ENCODE results near the gene BLMH.

BLMH gene

DNA sequence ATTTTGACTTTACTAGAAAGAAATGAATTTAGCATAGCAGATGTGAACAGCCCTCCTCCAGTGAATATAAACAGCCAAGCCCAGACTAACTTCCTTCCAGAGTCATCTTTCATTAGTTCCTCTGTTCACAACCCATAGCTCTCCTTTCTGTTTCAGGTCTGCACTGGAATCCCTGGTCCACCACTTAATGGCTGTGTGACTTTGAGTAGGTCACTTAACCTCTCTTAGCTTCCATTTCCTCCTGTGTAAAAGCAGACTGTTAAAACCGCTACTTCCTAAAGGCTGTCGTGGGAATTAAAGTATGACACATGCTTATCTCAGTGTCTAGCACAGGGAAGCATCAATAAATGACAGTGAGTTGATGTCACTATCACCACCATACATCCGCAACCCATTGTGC, 63.7 kb downstream of the BLMH start:
- no peaks in the 10 kb centered on the region for H3K9me3 ChIP-seq (ENCODE audit: insufficient read depth, low read depth, low read length)
- H3K4me3 ChIP-seq (ENCODE audit: low read length, poor library complexity, severe bottlenecking) = no peak overlapping the region
- H3K79me2 ChIP-seq (ENCODE audit: insufficient read depth, low read length) = no peaks in the 10 kb centered on the region
- H3K4me1 ChIP-seq (ENCODE audit: insufficient read depth, low read length, poor library complexity, severe bottlenecking) = no peaks in the 10 kb centered on the region
- no peak overlapping the region for H3K4me2 ChIP-seq (ENCODE audit: low read depth, low read length, poor library complexity, severe bottlenecking)
- TF ChIP-seq EZH2phosphoT487 (IDR thresholded peaks at IDR 0.05; ENCODE audit: borderline replicate concordance) = no peak
- TF ChIP-seq, protein P1, sequence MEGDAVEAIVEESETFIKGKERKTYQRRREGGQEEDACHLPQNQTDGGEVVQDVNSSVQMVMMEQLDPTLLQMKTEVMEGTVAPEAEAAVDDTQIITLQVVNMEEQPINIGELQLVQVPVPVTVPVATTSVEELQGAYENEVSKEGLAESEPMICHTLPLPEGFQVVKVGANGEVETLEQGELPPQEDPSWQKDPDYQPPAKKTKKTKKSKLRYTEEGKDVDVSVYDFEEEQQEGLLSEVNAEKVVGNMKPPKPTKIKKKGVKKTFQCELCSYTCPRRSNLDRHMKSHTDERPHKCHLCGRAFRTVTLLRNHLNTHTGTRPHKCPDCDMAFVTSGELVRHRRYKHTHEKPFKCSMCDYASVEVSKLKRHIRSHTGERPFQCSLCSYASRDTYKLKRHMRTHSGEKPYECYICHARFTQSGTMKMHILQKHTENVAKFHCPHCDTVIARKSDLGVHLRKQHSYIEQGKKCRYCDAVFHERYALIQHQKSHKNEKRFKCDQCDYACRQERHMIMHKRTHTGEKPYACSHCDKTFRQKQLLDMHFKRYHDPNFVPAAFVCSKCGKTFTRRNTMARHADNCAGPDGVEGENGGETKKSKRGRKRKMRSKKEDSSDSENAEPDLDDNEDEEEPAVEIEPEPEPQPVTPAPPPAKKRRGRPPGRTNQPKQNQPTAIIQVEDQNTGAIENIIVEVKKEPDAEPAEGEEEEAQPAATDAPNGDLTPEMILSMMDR (conservative IDR thresholded peaks at IDR 0.05; ENCODE audit: low read length) = no peak
- H3K9ac ChIP-seq (ENCODE audit: low read depth, low read length, poor library complexity, severe bottlenecking) = no peak overlapping the region
- no peaks in the 10 kb centered on the region for H3F3A ChIP-seq (ENCODE audit: low read depth)
- H3K36me3 ChIP-seq (ENCODE audit: insufficient read depth, low read length) = no peaks in the 10 kb centered on the region
- no peaks in the 10 kb centered on the region for H3K27me3 ChIP-seq (ENCODE audit: insufficient read depth, low read length, poor library complexity, severe bottlenecking)
- H3K9me2 ChIP-seq (replicated peaks; ENCODE audit: low read depth, low read length) = no peaks in the 10 kb centered on the region
- H4K20me1 ChIP-seq (ENCODE audit: insufficient read depth, low read length, poor library complexity, severe bottlenecking) = no peaks in the 10 kb centered on the region
- no peak overlapping the region for H2AFZ ChIP-seq (ENCODE audit: low read length)

DNA sequence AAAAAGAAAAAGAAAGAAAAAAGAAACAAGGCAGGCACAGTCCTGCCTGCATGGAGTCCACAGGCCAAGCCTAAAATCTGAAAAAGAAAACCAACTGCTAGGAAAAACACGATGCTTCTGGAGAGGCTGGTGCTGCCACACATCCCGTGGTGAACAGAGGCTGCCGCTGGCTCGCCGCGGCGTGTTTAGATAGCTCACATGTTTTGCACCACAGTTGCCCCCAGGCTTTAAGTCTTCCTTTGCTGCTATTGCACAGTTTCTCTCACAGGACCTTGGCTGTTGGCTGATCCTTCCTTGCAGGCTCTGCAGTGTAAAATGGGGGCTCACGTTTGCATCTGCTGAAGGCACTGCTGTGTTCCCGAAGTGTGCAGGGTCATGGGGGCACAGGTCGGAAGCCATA, 64.9 kb downstream of the BLMH start:
- Histone ChIP-seq H3K27me3 (ENCODE audit: insufficient read depth, low read length, poor library complexity, severe bottlenecking) (no peaks in the 10 kb centered on the region), H3F3A (ENCODE audit: low read depth) (no peaks in the 10 kb centered on the region), H3K9me2 (replicated peaks; ENCODE audit: low read depth, low read length) (no peaks in the 10 kb centered on the region), H3K9me3 (ENCODE audit: insufficient read depth, low read depth, low read length) (no peaks in the 10 kb centered on the region), H3K79me2 (ENCODE audit: insufficient read depth, low read length) (no peaks in the 10 kb centered on the region), H3K4me3 (ENCODE audit: low read length, poor library complexity, severe bottlenecking) (no peak overlapping the region), H3K36me3 (ENCODE audit: insufficient read depth, low read length) (no peaks in the 10 kb centered on the region), H3K4me2 (ENCODE audit: low read depth, low read length, poor library complexity, severe bottlenecking) (no peak overlapping the region), H2AFZ (ENCODE audit: low read length) (no peak overlapping the region), H3K4me1 (ENCODE audit: insufficient read depth, low read length, poor library complexity, severe bottlenecking) (no peaks in the 10 kb centered on the region), H3K9ac (ENCODE audit: low read depth, low read length, poor library complexity, severe bottlenecking) (no peak overlapping the region), H4K20me1 (ENCODE audit: insufficient read depth, low read length, poor library complexity, severe bottlenecking) (no peaks in the 10 kb centered on the region)
- TF ChIP-seq, protein P1 (conservative IDR thresholded peaks at IDR 0.05; ENCODE audit: low read length) = no peak
- TF ChIP-seq EZH2phosphoT487 (IDR thresholded peaks at IDR 0.05; ENCODE audit: borderline replicate concordance) = no peak

DNA sequence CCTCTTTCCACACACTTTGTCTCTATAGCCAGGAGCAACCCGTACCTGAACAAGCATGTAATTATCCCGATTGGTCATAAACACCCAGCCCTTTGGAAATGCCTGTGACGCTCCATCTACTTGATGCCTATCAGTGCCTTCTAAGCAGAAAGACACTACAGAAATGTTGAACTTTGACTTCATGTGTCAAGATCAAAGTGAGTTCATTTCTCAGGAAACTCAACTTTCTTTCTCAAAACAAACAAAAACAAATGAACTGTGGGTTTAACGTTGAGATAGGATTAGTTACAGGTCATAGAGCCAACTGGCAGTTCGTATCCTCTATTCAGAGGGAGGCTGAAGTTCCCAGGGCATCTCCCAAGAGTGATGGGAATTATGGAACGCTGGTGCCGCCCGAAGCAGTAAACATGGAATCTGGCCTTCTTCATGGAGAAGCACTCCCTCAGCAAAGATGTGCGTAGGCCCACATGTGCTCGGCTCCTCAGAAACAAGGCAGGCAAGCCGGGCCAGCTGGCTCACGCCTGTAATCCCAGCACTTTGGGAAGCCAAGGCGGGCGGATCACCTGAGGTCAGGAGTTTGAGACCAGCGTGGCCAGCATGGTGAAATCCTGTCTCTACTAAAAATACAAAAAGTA, 65.7 kb downstream of the BLMH start:
- H3K4me1 ChIP-seq (ENCODE audit: insufficient read depth, low read length, poor library complexity, severe bottlenecking) = no peaks in the 10 kb centered on the region
- no peaks in the 10 kb centered on the region for H3K9me2 ChIP-seq (replicated peaks; ENCODE audit: low read depth, low read length)
- H3K9ac ChIP-seq (ENCODE audit: low read depth, low read length, poor library complexity, severe bottlenecking) = no peak overlapping the region
- no peak overlapping the region for H2AFZ ChIP-seq (ENCODE audit: low read length)
- H3K27me3 ChIP-seq (ENCODE audit: insufficient read depth, low read length, poor library complexity, severe bottlenecking) = no peaks in the 10 kb centered on the region
- no peaks in the 10 kb centered on the region for H3K79me2 ChIP-seq (ENCODE audit: insufficient read depth, low read length)
- H3F3A ChIP-seq (ENCODE audit: low read depth) = no peaks in the 10 kb centered on the region
- no peaks in the 10 kb centered on the region for H3K9me3 ChIP-seq (ENCODE audit: insufficient read depth, low read depth, low read length)
- no peak overlapping the region for H3K4me2 ChIP-seq (ENCODE audit: low read depth, low read length, poor library complexity, severe bottlenecking)
- TF ChIP-seq, protein P1 (conservative IDR thresholded peaks at IDR 0.05; ENCODE audit: low read length) = no peak
- no peak for TF ChIP-seq EZH2phosphoT487 (IDR thresholded peaks at IDR 0.05; ENCODE audit: borderline replicate concordance)
- H4K20me1 ChIP-seq (ENCODE audit: insufficient read depth, low read length, poor library complexity, severe bottlenecking) = no peaks in the 10 kb centered on the region
- H3K36me3 ChIP-seq (ENCODE audit: insufficient read depth, low read length) = no peaks in the 10 kb centered on the region
- no peak overlapping the region for H3K4me3 ChIP-seq (ENCODE audit: low read length, poor library complexity, severe bottlenecking)
